HG02840 (cell line): Measurements from ENCODE around the gene STAG1.
"Not testable (repeated sequence)": the region's sequence is repeated elsewhere in the genome, so short reads cannot be mapped to it uniquely, and the experiment has no call there.

Source experiments
- ATAC-seq: cut with Tn5 transposase; IDR thresholded peaks from one replicate; pipeline ENCODE4 v1.9.1; 2021; ENCODE audit warnings: mild to moderate bottlenecking, moderate library complexity, moderate number of reproducible peaks; ENCODE audit not compliant: unreplicated experiment, low FRiP score

The STAG1 gene

DNA sequence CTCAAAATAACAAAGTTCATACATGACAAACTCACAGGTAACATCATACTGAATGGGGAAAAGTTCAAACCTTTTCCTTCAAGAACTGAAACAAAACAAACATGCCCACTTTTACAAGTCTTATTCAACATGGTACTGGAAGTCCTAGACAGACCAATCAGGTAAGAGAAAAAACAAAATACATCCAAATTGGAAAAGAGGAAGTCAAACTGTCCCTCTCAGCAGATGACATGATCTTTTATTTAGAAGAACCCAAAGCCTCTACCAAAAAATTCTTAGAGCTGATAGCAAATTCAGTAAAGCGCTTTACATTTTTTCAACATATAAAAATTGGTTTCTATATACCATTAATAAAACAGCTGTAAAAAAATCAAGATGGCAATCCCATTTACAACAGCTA, 219.4 kb downstream of the STAG1 start:
- ATAC-seq: no peak

DNA sequence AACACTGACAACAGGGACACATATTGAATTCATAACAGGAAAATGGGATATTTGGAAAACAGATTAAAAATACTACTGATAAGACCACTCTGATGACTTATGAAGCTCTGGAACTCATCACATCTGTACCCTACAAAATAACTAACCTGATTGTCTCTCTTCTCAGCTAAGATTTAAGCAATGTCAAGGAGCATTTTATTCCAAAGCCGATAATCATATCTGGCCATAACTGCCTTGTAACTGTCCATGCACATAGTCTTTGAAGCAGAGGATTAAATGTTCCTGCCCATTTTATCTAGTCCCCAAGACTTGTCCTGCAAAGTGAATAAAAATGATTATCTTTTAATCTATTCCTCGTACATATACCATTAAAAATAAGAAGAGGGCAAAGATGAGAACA, 234.1 kb downstream of the STAG1 start:
- no peak for ATAC-seq

- no peak for ATAC-seq
Observed at GRCh38 chr3:136516656-136517055, 235.5 kb downstream of the STAG1 start.

- ATAC-seq: no peak
Observed at GRCh38 chr3:136516095-136516494, 236.1 kb downstream of the STAG1 start.

GRCh38 chr3:136514533-136514932, 237.6 kb downstream of the STAG1 start:
- ATAC-seq: not testable (repeated sequence)

- ATAC-seq: no peak
Observed at GRCh38 chr3:136513367-136513766, 238.8 kb downstream of the STAG1 start.

GRCh38 chr3:136512381-136512780, 239.8 kb downstream of the STAG1 start:
- ATAC-seq: no peak

- no peak for ATAC-seq
Observed at GRCh38 chr3:136505676-136506075, 246.5 kb downstream of the STAG1 start.

DNA sequence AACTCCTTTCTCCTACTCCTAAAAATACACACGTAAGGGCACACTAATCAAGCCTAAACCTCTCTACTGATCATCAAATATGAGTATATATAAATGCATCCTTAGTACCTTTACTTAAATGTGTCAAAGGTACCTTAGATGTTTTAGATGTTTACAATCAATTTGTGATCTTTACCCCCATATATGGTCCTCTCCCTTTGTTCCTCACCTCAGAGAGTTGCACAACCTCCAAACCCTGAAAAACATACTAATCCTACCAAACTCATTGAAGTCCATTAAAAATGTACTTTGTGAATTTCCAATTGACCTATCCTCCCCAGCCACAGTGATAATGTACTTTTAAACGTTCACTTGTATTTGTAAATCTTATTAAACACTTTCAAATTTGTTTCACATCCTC, 249.1 kb downstream of the STAG1 start:
- no peak for ATAC-seq

DNA sequence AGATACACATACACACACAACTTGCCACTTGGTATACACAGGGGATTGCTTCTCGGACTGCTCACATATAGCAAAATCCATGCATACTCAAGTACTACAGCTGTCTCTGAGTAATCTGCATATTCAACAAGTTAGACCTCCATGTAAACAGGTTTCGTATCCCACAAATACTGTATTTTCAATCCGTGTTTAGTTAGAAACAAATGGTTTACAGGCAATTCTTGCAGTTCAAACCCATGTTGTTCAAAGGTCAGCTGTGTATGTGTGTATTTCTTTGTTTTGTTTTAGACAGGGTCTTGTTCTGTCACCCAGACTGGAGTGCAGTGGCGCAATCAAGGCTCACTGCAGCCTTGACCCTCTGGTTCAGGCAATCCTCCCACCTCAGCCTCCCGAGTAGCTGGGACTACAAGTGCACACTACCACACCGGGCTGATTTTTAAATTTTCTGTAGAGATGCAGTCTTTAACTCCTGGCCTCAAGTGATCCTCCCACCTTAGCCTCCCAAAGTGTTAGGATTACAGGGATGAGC, 253.2 kb downstream of the STAG1 start:
- no peak for ATAC-seq

DNA sequence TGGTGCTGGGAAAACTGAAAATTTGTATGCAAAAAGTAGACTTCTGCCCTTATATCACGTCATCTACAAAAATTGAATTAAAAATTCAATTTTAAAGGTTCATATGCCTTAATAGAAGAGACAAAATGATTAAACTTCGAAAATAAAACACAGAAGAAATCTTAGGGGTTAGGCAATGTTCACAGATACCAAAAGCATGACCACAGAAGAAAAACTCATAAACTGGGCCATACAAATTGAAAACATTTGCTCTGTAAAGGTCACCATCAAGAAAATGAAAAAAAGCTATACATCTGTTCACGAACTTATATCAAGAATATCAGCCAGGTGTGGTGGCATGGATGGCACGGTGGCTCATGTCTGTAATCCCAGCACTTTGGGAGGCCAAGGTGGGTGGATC, 257.0 kb downstream of the STAG1 start:
- no peak for ATAC-seq

- no peak for ATAC-seq
Observed at GRCh38 chr3:136490646-136491405, 261.4 kb downstream of the STAG1 start.

GRCh38 chr3:136485777-136486176, 266.4 kb downstream of the STAG1 start:
- ATAC-seq: no peak

DNA sequence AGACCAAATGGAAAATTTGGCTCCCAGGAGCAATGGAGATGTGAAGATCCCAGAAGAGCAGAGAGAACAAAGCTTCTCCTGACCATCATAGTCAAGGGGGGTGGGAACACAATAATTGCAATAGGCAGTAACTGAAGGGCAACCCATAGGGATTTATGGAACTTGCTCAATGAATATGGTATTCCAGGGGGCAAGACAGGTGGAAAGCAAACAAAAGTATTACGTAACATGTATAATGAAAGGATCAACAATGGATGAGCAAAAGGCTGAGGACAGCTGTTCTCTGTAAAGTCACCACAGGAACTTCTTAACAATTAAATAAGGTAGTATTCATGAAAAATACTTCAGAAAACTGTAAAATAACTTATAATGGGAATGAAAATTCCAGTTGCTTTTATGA, 275.9 kb downstream of the STAG1 start:
- ATAC-seq: no peak

DNA sequence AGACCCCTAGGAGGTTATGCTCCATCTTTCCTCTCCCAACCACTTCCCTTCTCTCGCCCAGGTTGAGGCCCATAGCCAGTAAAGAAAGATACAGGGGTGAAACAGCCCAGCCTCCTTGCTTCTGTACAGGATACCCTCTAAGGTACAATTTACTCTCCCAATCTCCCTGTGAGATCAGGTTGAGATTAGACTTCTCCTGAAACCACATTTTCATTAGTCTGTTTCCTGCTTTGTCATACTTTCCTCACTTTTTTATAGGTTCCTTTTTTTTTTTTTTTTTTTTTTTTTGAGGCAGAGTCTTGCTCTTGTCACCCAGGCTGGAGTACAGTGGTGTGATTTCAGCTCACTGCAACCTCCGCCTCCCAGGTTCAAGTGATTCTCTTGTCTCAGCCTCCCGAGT, 277.3 kb downstream of the STAG1 start:
- not testable (repeated sequence) for ATAC-seq

GRCh38 chr3:136473716-136474326, 278.4 kb downstream of the STAG1 start:
- no peak for ATAC-seq

GRCh38 chr3:136465296-136465695, 286.9 kb downstream of the STAG1 start:
- ATAC-seq: no peak

- ATAC-seq: no peak
Observed at GRCh38 chr3:136464502-136464901, 287.7 kb downstream of the STAG1 start.

DNA sequence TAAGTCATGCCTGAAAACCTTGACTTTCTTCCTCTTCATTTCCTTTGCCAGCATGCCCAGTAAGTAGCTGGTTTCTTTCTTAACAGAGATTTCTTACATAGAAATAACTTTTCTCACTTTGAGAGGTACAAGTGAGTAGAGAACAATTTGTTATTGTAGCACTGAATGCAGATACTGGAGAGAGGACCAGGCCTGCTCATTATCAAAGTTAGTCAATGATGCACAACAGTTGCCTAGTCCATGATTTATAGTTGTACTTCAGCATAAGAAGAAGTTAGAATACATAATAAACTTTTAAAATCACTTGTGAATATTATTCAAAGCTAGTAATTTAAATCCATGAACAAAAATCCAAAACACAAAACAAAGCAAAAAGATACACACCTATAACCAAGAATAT, 289.0 kb downstream of the STAG1 start:
- ATAC-seq: no peak

DNA sequence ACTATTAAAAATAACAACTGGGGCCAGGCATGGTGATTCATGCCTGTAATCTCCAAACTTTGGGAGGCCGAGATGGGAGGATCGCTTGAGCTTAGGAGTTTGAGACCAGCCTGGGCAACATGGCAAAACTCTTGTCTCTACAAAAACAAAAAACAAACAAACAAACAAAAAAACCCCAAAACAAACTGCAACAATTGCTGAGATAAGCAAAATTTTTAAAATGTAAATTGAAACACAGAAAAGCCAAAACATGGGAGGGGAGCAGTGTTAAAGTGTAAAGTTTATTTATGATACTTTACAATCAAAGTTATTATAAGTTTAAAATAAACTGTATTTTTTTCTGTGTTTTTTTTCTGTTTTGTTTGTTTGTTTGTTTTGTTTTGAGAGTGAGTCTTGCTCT, 294.4 kb downstream of the STAG1 start:
- ATAC-seq: no peak

DNA sequence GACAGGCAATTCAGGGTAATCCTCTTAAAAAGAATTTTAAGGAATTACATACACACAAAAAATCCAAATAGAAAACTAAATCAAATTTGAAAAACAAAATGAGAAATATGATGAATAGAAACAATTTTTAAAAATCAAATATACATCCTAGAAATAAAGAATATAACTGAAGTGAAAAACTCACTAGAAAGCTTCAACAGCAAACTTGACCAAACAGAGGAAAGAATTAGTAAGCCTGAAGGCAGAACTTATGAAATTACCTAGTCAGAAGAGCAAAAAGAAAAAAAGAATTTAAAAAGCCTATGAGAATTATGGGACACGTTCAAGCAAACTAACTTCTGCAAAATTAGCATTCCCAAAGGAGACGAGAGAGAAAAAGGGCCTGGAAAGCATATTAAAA, 296.0 kb downstream of the STAG1 start:
- no peak for ATAC-seq

GRCh38 chr3:136444581-136444980, 307.6 kb downstream of the STAG1 start:
- no peak for ATAC-seq
